Measurements from ENCODE around the gene DIS3L2.

DIS3L2 gene

GRCh38 chr2:232276084-232276732, 314.7 kb downstream of the DIS3L2 start:
- FAIRE-seq = no peak

DNA sequence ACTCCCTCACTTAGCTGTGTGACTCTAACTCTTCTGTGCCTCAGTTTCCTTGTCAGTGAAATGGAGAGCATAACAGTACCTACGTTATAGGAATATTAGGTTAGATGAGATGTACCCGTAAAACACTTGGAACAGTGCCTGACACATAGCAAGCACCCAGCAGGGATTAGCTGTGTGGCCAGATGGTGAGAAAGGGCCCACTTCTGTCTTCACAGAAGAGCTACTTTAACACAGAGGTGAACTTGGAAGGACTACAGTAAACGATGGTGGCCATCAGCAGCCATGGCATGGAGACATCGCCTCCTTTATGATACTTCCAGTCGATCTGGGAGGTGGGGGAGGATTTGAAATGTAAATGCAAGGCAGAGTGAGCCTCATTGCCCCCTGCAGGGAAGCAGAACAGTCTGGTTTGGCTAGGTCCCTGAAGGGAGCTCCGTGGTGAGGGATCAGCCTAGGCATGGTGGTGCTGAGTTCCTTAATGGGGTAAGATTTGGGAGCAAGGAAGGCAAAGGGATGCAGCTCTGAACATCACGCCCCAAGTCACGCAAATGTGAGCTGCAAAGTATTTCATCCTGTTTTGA, 315.3 kb downstream of the DIS3L2 start:
- FAIRE-seq = no peak

DNA sequence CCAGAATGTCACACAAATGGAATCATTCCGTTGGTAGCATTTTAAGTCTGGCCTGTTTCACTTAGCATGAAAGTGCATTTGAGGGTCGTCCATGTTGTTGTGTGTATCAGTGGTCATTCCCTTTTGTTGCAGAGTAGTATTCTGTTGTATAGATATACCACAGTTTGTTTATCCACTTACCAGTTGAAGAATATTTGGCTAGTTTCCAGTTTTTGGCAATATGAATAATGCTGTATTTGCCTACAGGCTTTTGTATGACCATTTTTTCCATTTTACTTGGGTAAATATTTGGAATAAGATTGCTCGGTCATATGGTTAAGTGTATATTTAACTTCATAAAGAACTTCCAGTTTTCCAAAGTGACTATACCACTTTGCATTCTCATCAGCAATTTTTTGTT, 317.0 kb downstream of the DIS3L2 start:
- no peak for FAIRE-seq

GRCh38 chr2:232280341-232280740, 318.8 kb downstream of the DIS3L2 start:
- no peak for FAIRE-seq

DNA sequence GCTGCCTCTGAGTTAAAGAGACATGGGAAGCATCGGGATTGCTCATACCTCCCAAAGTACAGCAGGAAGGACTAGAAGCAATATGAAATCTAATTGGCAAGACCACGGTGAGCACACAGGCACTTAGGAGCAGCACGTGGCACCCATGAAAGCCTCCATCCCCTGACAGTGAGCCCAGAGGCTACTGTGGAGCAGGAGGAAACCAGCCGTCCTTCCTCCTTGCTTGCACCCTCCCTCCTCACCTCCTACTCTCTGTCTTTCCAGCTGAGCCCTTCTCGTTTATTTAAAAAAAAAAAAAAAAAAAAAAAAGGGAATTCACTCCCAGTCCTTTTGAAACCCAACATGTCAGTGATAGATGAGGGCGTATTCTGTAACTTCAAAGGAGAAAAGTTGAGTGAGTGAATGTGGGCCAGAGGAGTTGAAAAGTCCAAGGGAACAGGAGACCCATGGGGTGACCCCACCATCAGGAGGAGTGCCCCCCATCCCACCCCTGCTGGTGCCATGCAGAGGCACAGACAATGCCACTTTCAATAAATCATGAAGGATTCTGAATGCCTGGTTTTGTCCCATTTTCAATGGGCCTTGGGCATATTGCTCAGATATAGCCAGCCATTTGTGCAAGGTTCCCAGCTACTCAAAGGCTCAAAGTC, 320.5 kb downstream of the DIS3L2 start:
- FAIRE-seq = no peak

GRCh38 chr2:232282508-232283055, 321.1 kb downstream of the DIS3L2 start:
- FAIRE-seq = no peak

GRCh38 chr2:232286001-232286868, 324.7 kb downstream of the DIS3L2 start:
- no peak for FAIRE-seq

DNA sequence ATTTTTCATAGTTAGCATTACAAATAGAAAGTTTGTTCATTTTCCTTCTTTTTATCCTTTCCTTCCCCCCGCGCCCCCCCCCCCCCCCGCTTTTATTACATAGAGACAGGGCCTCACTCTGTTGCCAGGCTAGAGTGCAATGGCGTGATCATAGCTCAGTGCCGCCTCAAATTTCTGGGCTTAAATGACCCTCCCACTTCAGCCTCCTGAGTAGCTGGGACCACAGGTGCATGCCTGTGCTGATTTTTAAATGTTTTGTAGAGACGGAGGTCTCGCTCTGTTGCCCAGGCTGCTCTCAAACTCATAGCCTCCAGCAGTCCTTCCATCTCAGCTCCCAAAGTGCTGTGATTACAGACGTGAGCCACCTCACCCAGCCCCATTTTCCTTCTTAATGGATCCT, 325.8 kb downstream of the DIS3L2 start:
- no peak for FAIRE-seq

GRCh38 chr2:232288489-232289030, 327.0 kb downstream of the DIS3L2 start:
- no peak for FAIRE-seq

DNA sequence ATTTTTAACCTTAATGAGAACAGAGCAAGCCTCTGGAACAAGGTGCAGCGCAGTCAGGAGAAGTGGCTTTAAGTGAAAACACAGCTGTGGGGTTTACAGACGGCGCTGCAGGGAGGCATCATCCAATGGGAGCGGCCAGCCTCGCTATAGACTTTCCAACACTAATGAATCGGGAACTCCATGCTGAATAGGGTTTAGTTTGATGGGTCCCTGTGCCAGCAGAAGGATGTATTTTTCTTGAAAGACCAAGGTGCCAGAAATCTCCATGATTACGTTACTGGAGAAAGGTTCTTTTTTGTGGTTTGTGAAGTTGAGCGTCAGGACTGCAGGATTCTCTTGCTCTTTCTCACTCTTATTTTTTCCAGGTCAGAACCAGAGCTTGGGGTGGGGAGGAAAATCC, 329.2 kb downstream of the DIS3L2 start:
- no peak for FAIRE-seq

GRCh38 chr2:232291343-232291742, 329.8 kb downstream of the DIS3L2 start:
- no peak for FAIRE-seq

DNA sequence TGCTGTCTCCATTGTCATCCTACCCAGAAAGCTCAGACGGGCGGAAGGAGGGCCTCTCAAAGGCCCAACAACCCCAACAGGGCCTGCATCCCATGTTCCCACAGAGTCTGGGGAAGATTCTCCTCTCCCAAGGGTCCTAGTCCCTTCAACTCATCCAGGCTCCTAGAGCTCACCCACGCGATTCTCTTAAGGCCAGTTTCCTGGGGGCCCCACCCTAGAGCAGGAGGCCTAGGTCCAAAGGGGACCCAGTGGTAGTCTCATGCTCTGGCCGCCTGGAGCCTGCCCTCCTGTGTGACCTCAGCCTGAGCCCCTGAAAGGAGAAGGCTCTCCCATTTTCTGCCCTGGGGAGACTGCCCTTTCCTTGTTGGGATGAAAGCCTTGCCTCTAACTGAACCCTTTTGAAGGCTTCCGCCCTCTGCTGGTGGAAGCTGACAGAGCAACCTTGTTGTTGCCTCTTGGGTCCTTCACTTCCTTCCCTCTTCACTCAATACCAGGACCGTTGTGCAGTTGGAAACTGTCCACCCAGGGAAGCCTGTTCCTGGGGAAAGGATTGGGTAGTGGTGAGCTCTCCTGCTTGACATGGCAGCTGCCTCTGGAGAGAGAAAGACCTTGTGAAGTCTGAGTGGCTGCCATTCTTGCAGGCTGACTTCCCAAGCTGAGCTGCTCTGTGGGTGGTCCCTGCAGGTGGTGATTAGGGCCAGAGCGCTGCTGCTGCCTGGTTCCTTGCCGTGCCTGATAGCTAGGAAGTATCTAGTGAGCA, 331.1 kb downstream of the DIS3L2 start:
- no peak for FAIRE-seq

DNA sequence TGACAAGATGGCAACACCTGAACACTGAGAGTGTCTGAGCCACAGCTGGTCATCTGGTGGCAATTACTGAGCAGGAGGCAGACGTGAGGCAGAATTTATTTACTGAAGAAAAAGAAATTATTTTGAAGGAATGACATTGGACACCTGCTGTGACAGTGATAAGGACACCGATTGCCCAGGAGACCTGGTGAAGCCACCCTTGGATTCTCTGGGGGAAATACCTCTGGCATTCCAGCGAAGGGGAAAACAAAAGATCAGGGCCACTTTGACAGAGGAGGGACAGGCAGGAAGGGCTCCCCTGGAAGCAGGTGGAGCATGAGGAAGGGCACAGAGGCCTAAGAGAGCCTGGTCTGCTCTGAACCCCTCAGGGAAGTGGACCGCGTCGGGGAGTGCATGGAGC, 331.7 kb downstream of the DIS3L2 start:
- FAIRE-seq = no peak

DNA sequence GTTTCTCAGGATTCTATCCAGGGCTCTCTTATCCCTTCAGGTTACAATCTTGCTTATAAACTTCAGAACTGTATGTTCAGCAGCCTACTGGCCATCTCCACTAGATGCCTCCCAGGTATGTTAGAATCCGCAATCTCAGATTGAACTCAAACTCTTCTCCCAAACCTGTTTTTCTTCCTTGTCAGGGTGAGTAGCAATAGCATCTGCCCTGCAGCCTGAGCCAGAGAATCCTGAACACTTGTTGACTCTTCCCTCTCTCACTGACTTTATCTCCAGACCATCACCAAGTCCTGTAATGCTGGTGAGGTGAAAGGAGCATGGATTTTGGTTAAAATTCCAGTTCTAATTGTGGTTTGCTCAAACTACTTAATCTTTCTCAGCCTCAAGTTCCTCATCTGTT, 334.5 kb downstream of the DIS3L2 start:
- no peak for FAIRE-seq

- FAIRE-seq = no peak
These were observed 335.4 kb downstream of the DIS3L2 start for GRCh38 chr2:232296776-232297525.

DNA sequence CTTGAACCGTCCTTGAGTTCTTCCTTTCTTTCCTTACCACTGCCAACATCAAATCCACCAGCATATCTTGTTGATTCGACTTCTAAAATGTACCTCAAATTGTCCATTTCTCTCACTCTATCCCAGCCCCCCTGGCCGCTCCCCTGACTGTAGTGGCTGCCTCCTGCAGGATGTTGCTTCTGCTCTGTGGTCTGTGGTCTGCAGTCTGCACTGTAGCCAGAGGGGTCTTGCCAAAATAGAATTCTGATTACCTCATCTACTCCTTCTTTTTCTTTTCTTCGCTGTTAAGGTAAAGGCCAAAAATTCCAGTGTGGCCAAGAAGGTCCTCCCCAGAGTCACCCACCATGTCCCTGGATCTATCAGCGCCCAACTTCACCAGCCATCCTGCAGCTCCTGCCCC, 337.6 kb downstream of the DIS3L2 start:
- no peak for FAIRE-seq

- no peak for FAIRE-seq
These were observed 338.6 kb downstream of the DIS3L2 start for GRCh38 chr2:232299927-232300674.

DNA sequence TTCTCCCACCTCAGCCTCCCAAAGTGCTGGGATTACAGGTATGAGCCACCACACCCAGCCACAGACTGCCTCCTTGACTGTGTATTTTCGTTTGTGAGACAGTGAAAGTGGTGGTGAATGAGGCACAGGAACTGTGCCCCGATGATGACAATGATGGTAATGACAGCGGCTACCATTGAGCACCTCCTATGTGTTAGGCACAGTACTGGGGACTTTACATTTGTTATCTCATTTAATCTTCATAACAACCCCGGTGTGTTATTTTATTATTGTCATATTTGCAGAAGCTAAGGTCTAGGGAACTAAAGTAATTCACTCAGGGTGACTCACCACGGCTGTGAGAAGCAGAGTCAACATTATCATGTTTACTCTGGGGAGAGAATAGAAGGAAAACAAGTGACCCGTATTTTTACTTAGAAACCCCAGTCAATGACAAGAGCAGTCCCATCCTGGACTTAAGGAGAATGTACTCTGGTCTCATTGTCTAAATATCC, 339.4 kb downstream of the DIS3L2 start:
- FAIRE-seq = no peak

DNA sequence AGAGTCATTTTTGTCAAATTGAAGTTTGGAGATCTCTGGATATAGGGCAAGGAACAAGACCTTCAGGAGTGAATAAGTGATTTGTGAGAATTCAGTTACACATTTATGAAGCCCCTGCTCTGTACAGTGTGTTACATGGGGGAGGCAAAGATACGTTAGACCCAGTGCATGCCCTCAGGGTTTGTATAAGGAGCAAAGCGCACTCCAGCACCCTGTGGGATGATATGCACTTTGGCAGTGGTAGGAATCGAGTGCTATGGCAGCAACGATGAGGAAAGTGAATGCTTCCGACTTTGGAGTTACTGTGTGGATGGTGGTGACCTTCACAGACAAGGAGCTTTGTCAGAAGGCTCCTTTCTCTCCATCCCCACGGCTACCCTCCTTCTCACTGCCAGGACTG, 342.7 kb downstream of the DIS3L2 start:
- FAIRE-seq = no peak

DNA sequence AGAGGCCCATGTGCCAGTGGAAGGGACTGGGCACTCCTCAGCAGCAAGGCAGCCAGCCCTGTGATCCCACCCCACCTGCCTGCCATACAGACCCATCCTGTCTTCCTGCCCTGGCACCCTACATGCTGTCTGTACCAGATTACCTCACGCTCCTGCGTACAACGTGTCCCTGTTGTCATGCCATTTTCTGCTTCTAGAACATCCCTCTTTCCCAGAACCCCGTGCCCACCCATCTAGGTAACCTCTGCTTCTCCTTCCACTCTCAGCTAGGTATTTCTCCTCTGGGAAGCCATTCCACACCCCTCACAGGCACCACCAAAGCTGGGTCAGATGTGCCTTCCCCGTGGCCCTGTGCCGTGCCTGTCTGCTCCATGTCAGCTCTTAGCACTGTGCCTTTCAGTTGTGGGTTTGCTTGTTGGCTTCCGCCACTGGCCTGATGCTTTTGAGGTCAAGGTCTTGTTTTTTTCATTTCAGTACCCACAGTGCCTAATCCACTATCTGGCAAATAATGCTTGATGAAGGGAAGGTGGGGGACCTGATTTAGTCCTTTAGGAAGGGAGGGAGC, 345.3 kb downstream of the DIS3L2 start:
- no peak for FAIRE-seq
